HG03066 (cell line): ENCODE data around the gene ADCY4.
A peak's percentile ranks its signal among the peaks of the same experiment; 100 is the strongest.

Experiments
- ATAC-seq: cut with Tn5 transposase; IDR thresholded peaks from one replicate; pipeline ENCODE4 v1.9.1; 2021; ENCODE audit warnings: low read depth; ENCODE audit not compliant: unreplicated experiment

Gene ADCY4

DNA sequence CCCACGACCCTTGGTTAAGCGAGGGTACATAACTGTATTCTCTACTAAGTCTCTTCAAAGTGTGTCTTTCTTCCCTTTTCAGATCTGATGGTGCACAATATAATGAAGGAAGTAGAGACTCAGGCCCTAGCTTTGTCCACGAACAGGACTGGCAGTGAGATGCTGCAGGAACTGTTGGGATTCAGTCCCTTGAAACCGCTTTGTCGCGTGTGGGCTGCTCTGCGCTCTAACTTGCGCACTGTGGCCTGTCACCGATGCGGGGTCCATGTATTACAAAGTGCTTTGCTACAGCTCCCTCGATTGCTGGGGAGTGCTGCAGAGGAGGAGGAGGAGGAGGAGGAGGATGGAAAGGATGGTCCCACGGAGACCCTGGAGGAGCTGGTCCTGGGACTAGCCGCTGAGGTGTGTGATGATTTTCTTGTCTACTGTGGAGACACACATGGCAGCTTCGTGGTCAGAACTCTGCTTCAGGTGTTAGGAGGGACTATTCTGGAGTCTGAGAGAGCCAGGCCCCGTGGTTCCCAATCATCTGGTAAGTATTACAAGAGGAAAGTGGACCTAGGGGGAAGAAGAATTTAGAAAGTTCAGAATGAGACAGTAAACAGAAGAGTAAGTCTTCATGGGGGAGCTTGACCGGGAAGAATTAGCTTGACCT, 34.4 kb downstream of the ADCY4 start:
- no peak for ATAC-seq

GRCh38 chr14:24299255-24300191, 35.3 kb downstream of the ADCY4 start, which contains the start of the genes DHRS1 and NOP9:
Gene DHRS1, minus strand, starts transcription at chr14:24299780. Its CDS starts 674 bp downstream, at chr14:24299106.
Gene NOP9, plus strand, starts transcription at chr14:24299850. Its CDS starts 105 bp downstream, at chr14:24299955.
- peak; percentile 75 for ATAC-seq

- peak; percentile 7 for ATAC-seq
These were observed 36.0 kb downstream of the ADCY4 start for GRCh38 chr14:24298892-24299254.

DNA sequence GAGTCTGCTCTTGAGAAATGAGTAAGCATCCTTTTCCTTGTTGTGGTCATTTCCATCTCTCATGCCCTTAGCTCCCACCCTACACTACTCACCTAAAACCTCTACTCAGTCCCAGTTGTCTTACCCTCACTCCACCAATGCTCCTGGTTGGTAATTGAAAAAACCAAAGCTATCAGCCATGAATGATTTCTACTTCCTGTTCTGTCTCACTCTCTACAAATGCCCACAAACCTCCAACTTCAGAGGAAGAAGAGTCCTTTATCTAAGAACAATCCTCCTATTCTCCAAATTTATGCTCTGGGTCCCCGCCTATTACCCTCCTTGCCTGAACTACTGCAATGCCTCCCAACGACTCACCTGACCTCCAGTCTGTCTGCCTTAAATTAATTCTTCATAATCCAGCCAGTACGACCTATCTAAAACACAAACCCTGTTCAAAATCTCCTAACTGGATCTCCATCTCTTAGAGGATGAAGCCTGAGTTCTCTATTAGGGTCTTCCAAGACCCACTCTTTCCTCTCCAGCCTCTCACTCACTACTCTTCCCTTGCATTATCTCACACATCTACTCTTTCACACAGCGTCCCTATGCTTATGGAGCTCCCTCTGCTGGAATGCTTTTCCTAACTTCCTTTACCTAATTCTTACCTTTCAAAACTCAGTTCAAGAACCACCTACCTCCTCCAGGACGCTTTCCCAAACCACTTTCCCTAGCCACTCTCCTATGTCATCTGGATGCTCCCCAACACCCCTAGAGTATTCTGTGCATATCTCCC, 37.5 kb downstream of the ADCY4 start:
- ATAC-seq, result peak; percentile 13

- ATAC-seq, result peak; percentile 53
These were observed 38.3 kb downstream of the ADCY4 start for GRCh38 chr14:24296341-24297157.

DNA sequence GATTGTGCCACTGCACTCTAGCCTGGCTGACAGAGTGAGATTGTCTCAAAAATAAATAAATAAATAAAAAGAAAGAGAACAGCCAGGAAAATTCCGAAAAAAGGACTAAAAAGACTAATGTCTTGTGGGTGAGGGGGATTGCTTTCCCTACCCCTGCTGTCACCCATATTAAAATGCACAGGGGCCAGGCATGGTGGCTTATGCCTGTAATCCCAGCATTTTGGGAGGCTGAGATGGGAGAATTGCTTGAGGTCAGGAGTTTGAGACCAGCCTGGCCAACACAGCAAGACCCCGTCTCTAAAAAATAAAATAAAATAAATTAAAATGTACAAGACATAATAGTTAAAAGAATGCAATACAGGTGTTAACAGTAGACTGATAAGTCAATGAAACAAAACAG, 41.3 kb downstream of the ADCY4 start:
- ATAC-seq, result no peak

GRCh38 chr14:24292118-24292807, 42.6 kb downstream of the ADCY4 start:
- no peak for ATAC-seq

DNA sequence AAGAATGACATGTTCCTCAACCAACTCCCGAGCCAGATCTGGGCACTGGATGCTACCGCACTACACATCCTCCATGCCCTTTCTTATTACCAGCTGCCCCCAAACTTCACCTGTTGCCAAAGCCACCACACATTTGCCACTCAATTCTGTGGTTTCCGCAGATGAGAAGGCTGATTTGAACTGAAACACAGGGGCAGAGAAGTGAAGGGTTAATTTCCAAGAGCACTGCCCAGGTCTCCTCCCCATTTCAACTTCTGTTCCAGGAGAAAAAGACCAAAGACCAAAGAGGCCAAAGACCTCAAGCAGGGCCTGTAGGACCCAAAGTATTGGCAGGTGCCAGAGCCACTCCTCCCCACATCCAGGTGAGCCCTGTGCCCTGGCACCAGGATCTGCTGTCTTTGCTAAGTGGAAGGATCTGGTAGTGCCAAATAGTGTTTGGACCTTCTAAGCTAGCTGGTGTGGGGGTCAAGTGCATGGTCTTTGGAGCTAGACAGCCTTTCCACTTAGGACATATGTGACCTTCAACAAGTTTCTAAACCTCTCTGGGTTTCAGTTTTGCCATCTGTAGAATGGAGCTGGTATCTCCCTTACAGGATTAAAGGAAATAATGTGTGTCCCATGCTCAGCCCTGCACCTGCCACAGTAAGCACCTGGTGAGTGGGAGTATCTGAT, 43.3 kb downstream of the ADCY4 start:
- no peak for ATAC-seq

GRCh38 chr14:24290746-24291145, 44.1 kb downstream of the ADCY4 start:
- no peak for ATAC-seq

GRCh38 chr14:24289649-24290280, 45.1 kb downstream of the ADCY4 start:
- peak; percentile 80 for ATAC-seq

DNA sequence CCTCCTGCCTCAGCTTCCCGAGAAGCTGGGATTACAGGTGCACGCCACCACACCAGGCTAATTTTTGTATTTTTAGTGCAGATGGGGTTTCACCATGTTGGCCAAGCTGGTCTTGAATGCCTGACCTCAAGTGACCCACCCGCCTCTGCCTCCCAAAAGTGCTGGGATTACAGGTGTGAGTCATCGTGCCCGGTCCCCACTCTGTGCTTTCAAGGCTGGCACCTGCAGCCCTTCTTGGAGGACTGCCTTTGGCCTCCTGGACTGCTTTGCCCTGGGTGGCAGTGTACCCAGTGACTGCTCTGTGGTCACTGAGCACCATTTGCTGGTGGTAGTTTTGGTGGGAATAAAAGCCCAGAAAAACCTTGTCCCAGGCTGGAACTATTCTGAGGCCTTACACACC, 47.9 kb downstream of the ADCY4 start:
- ATAC-seq, result no peak

DNA sequence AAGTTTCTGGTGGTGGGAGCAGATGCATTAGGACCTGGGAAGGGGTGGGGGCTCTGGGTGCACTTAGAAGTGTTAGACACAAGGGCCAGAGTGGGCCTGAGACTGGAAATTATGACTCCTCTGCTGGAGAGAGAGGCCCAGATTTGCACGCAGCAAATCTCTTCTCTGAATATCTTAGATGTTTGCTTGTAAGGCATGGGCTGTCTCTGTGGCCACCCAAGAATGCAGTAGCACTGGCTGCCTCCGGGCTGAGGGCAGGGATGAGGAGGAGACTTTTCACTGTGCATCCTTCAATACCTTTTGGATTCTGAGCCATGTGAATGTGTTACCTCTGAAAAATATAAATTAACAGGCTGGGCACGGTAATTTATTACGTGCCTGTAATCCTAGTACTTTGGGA, 49.5 kb downstream of the ADCY4 start:
- no peak for ATAC-seq

DNA sequence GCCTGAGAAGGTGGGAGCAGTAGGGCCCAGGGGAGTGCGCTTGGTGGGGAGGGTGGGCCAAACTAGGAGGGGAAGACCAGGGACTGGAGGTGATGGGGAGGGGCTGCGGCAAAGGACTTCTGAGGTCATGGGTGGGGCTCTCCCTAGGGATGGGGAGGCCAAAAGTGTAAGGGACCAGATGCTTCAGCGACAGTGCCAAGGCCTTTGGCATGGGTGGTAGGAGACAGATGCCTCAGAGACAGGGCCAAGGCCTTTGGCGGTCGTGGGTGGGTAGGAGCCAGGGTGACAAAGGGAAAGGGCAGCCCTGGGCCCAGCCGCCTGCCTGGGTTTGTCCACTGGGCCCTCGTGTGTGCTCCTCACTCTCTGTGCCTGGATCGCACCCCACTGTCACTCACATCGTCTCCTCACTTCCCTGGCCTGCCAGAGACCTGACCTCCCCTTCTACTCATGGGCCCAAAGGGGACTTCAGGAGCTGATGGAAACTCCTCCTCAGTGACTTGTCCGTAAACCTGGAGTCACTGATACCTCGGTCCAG, 50.3 kb downstream of the ADCY4 start:
- no peak for ATAC-seq

DNA sequence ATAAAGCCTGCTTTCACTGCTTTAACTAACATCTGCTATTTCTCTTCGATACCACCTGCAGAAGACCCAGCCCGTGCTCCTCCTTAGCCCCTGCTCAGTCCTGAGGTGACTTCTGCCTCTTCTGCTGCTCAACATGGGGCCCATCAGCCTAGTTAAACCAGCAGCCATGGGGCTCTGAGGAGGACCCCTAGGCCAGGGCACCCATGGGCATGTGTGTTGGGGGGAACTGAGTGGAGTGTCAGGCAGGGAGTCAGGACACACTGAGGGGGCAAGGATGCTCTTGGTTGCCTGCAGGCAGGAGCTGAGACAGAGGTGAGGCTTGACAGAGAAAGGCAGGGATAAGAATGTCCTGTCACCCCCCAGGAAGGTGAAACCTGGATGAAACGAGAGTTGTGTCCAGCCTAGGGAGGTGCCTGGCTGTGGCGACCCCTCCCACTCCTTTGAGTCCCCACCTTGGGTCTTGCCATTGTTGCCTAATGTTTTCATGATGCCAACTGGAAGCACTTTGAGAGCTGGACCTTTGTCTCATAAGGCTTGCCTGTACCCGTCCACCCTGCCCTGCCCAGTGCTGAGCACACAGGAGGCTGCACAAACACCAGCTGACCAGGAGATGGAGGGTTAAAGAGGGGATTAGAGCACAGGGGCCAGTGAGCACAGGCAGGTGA, 50.9 kb downstream of the ADCY4 start:
- ATAC-seq, result no peak

- no peak for ATAC-seq
These were observed 52.1 kb downstream of the ADCY4 start for GRCh38 chr14:24282736-24283135.

DNA sequence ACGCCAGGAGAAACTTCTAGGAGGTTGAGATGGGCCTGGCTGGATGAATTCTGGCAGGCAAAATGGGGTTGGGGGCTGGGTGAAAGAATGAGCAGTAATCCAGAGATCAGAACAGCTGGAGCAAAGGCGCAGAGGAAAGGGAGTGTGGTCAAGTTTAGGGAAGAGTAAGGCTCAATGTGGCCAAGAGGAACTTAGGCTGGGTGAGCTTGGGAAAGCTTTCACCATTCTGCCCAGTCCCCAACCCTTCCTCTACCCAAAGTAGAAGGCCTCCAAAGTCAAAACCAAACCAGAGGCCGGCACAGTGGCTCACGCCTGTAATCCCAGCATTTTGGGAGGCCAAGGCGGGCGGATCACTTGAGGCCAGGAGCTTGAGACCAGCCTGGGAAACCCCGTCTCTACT, 53.2 kb downstream of the ADCY4 start:
- ATAC-seq, result no peak

- no peak for ATAC-seq
These were observed 53.9 kb downstream of the ADCY4 start for GRCh38 chr14:24280797-24281460.
